ENCODE data around the gene PASK.

DNA sequence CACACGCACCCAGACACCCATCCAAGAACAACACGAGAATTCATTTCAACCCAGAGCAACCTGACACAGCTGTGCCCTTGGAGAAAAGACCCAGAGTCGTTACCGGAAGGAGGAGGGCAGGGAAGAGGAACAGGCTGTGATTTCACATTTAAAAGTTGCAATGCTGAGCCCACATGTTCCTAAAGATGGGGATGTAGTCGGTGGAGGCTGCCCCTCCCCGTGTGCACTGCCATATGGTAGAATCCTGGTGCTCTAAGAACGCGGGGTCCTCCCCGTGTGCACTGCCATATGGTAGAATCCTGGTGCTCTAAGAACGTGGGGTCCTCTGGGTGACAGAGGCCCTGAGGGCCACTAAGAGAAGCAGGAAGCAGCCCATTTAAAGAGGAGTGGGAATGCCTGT is 58.1 kb downstream of the PASK start:
- TF ChIP-seq, protein P1, sequence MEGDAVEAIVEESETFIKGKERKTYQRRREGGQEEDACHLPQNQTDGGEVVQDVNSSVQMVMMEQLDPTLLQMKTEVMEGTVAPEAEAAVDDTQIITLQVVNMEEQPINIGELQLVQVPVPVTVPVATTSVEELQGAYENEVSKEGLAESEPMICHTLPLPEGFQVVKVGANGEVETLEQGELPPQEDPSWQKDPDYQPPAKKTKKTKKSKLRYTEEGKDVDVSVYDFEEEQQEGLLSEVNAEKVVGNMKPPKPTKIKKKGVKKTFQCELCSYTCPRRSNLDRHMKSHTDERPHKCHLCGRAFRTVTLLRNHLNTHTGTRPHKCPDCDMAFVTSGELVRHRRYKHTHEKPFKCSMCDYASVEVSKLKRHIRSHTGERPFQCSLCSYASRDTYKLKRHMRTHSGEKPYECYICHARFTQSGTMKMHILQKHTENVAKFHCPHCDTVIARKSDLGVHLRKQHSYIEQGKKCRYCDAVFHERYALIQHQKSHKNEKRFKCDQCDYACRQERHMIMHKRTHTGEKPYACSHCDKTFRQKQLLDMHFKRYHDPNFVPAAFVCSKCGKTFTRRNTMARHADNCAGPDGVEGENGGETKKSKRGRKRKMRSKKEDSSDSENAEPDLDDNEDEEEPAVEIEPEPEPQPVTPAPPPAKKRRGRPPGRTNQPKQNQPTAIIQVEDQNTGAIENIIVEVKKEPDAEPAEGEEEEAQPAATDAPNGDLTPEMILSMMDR (IDR thresholded peaks at IDR 0.05) = no peak
- no peak for TF ChIP-seq EZH2phosphoT487 (IDR thresholded peaks at IDR 0.05)
- TF ChIP-seq EZH2 (IDR thresholded peaks at IDR 0.05) = no peak

Measured in neural progenitor cell (in vitro differentiated cells).